SK-N-SH (cell line): ENCODE results near the gene NISCH. TPM values are rescaled to one million over a fixed set of nuclear protein-coding genes. Genes with fewer than 3 reads are reported as not detected.

Experiments used
- CTCF ChIA-PET: fragments of 300-600, 350-600 bp; formaldehyde crosslinking; extraction: SDS; loops from one replicate; lab custom pipeline; 2021; lab: Yijun Ruan, JAX
- POLR2A ChIA-PET: fragments of 350-600 bp; sonication (Branson Sonifier 250); formaldehyde crosslinking; extraction: SDS; loops from one replicate; lab custom pipeline; 2020; ENCODE audit warnings: antibody characterized with exemption, inconsistent platforms; lab: Yijun Ruan, JAX
- DNase-seq: peaks from one replicate; pipeline ENCODE4 v3.0.0; 2012
- H2AFZ ChIP-seq: fragments of 200-600 bp; sonication (generic); 2 replicates; pipeline ENCODE4 v1.8.1; 2016; ENCODE audit warnings: antibody characterized with exemption, mild to moderate bottlenecking, low read depth
- H3F3A ChIP-seq: fragments of 200-600 bp; sonication (generic); replicated peaks from 2 replicates; pipeline ENCODE3; 2016; ENCODE audit warnings: antibody characterized with exemption, mild to moderate bottlenecking; ENCODE audit not compliant: insufficient read depth
- H3K27ac ChIP-seq, 2 experiments: fragments of 200-500 bp in 1 of 2; fragments of 200-600 bp in 1 of 2; sonication (Bioruptor generic) in 1 of 2; sonication (generic), shearing (Covaris generic) in 1 of 2; 2 replicates each; pipeline versions ENCODE4 v1.5.1 to v1.6.1; 2014 to 2016; ENCODE audit warnings: low read depth in 2 of 2, inconsistent platforms in 1 of 2, low read length in 1 of 2, mild to moderate bottlenecking in 1 of 2, mixed read lengths in 1 of 2
- H3K27me3 ChIP-seq: fragments of 200-600 bp; sonication (generic), shearing (Covaris generic); 2 replicates; pipeline ENCODE4 v1.6.1; 2016; ENCODE audit warnings: mixed run types; ENCODE audit not compliant: insufficient read depth
- H3K36me3 ChIP-seq, 2 experiments: fragments of 200-500 bp in 1 of 2; fragments of 200-600 bp in 1 of 2; sonication (Bioruptor generic) in 1 of 2; sonication (generic) in 1 of 2; replicated peaks in 1 of 2; 2 replicates each; pipeline versions ENCODE3 to v1.5.1; 2014 to 2016; ENCODE audit warnings: low read length in 1 of 2, mild to moderate bottlenecking in 1 of 2; ENCODE audit not compliant: insufficient read depth in 2 of 2, control insufficient read depth in 1 of 2
- H3K4me1 ChIP-seq, 2 experiments: fragments of 200-500 bp in 1 of 2; fragments of 200-600 bp in 1 of 2; sonication (Bioruptor generic) in 1 of 2; sonication (generic), shearing (Covaris generic) in 1 of 2; 2 replicates each; pipeline versions ENCODE4 v1.5.1 to v1.6.1; 2014 to 2016; ENCODE audit warnings: low read depth in 1 of 2, low read length in 1 of 2, mixed run types in 1 of 2; ENCODE audit not compliant: insufficient read depth in 2 of 2, control insufficient read depth in 1 of 2
- H3K4me2 ChIP-seq: fragments of 200-600 bp; sonication (generic), shearing (Covaris generic); 2 replicates; pipeline ENCODE4 v1.6.1; 2017; ENCODE audit warnings: mixed run types
- H3K4me3 ChIP-seq, 2 experiments: fragments of 200-500 bp in 1 of 2; fragments of 200-600 bp in 1 of 2; sonication (Bioruptor generic) in 1 of 2; sonication (generic), shearing (Covaris generic) in 1 of 2; 2 replicates each; pipeline versions ENCODE4 v1.5.1 to v1.8.1; 2014 to 2016; ENCODE audit warnings: low read depth in 2 of 2, inconsistent platforms in 1 of 2, low read length in 1 of 2, mild to moderate bottlenecking in 1 of 2, mixed read lengths in 1 of 2, moderate library complexity in 1 of 2
- H3K79me2 ChIP-seq: fragments of 200-600 bp; sonication (generic); 2 replicates; pipeline ENCODE4 v1.8.1; 2017; ENCODE audit warnings: mild to moderate bottlenecking; ENCODE audit not compliant: insufficient read depth
- H3K9ac ChIP-seq: fragments of 200-600 bp; sonication (generic); 2 replicates; pipeline ENCODE4 v1.6.1; 2017; ENCODE audit warnings: mixed run types
- H3K9me2 ChIP-seq: fragments of 200-600 bp; sonication (generic); 2 replicates; pipeline ENCODE4 v1.6.1; 2017; ENCODE audit warnings: mixed run types
- H3K9me3 ChIP-seq: fragments of 200-600 bp; sonication (generic); 2 replicates; pipeline ENCODE4 v1.6.1; 2017; ENCODE audit warnings: mixed run types, mild to moderate bottlenecking, moderate library complexity
- H4K20me1 ChIP-seq: fragments of 200-600 bp; sonication (generic); 2 replicates; pipeline ENCODE4 v1.6.1; 2017; ENCODE audit warnings: mild to moderate bottlenecking, mixed run types; ENCODE audit not compliant: insufficient read depth
- ELF1 ChIP-seq: IDR thresholded peaks from 2 replicates; pipeline ENCODE4 v1.4.0; 2012
- EP300 ChIP-seq, 2 experiments: IDR thresholded peaks; 2 replicates each; pipeline versions ENCODE4 v1.4.0 to v1.6.1; 2012; ENCODE audit warnings: borderline replicate concordance in 1 of 2, low read depth in 1 of 2, low read length in 1 of 2
- EZH2phosphoT487 ChIP-seq: fragments of 200-600 bp; sonication (generic); IDR thresholded peaks from 2 replicates; pipeline ENCODE4 v1.6.1; 2017; ENCODE audit warnings: low read depth, mixed run types, mild to moderate bottlenecking, antibody characterized with exemption, moderate library complexity, borderline replicate concordance
- FOSL2 ChIP-seq: IDR thresholded peaks from 2 replicates; pipeline ENCODE4 v1.4.0; 2012; ENCODE audit warnings: low read depth, mild to moderate bottlenecking, moderate library complexity, borderline replicate concordance
- IRF3 ChIP-seq: fragments of 150-350 bp; IDR thresholded peaks from 2 replicates; pipeline ENCODE4 v1.6.1; 2016; ENCODE audit warnings: mild to moderate bottlenecking, low read depth, low read length
- JUND ChIP-seq: IDR thresholded peaks from 2 replicates; pipeline ENCODE4 v1.4.0; 2012
- MXI1 ChIP-seq: IDR thresholded peaks from 2 replicates; pipeline ENCODE4 v1.6.1; 2012; ENCODE audit warnings: mild to moderate bottlenecking, low read depth, low read length, improper control_type of control experiment
- NRF1 ChIP-seq: IDR thresholded peaks from 2 replicates; pipeline ENCODE4 v1.6.1; 2012; ENCODE audit warnings: low read depth, mild to moderate bottlenecking, low read length
- PBX3 ChIP-seq: IDR thresholded peaks from 2 replicates; pipeline ENCODE4; 2012
- POLR2AphosphoS5 ChIP-seq: IDR thresholded peaks from 2 replicates; pipeline ENCODE4 v1.6.1; 2012; ENCODE audit warnings: low read depth, low read length
- REST ChIP-seq: IDR thresholded peaks from 2 replicates; pipeline ENCODE4 v1.6.1; 2012; ENCODE audit warnings: mild to moderate bottlenecking, low read depth, low read length, moderate library complexity
- RXRA ChIP-seq: IDR thresholded peaks from 2 replicates; pipeline ENCODE4 v1.4.0; 2012; ENCODE audit warnings: low read depth, mild to moderate bottlenecking, borderline replicate concordance
- SIN3A ChIP-seq: IDR thresholded peaks from 2 replicates; pipeline ENCODE4 v1.6.1; 2012; ENCODE audit warnings: low read depth, mild to moderate bottlenecking, low read length, moderate library complexity, borderline replicate concordance
- TAF1 ChIP-seq: IDR thresholded peaks from 2 replicates; pipeline ENCODE4 v1.6.1; 2012; ENCODE audit warnings: low read depth, mild to moderate bottlenecking, low read length, moderate library complexity, borderline replicate concordance
- TCF12 ChIP-seq: IDR thresholded peaks from 2 replicates; pipeline ENCODE4 v1.4.0; 2012
- TEAD4 ChIP-seq: IDR thresholded peaks from 2 replicates; pipeline ENCODE4 v1.4.0; 2012; ENCODE audit warnings: mild to moderate bottlenecking, borderline replicate concordance; ENCODE audit not compliant: insufficient read depth
- USF2 ChIP-seq: fragments of 150-350 bp; IDR thresholded peaks from 2 replicates; pipeline ENCODE4 v1.6.1; 2017; ENCODE audit warnings: antibody characterized with exemption, low read length, low read depth, borderline replicate concordance
- ZBTB33 ChIP-seq: IDR thresholded peaks from 2 replicates; pipeline ENCODE4 v1.4.0; 2012; ENCODE audit warnings: low read depth, borderline replicate concordance
- WGBS: methylation state at CpG from one replicate; pipeline ENCODE4 v1.1.6; 2017; ENCODE audit warnings: low lambda C conversion rate; 5-methylcytosine and 5-hydroxymethylcytosine counted together
- polyA plus RNA-seq, 3 experiments: library from polyadenylated mRNA; depleted of rRNA; stranded (reverse); fragments of >200 nt; gene quantifications; 2 replicates each; pipeline ENCODE4 v1.2.3, GENCODE V29; 2012

Gene NISCH
- polyA plus RNA-seq, 1 of the 3 experiments (the other 2 are of a cell fraction) = 77.5 TPM

GRCh38 chr3:52430416-52430810, 25.0 kb upstream of the NISCH start:
- Histone ChIP-seq H3K4me1 (peaks cover 0 to 7% of the 10 kb centered on the region in 2 experiments; a peak in 1 of 4 replicates), H3K27me3 (no peaks in the 10 kb centered on the region), H2AFZ (no peak overlapping the region), H3K4me3 (no peak overlapping the region), H3K4me2 (no peak overlapping the region), H3K27ac (no peak overlapping the region), H3K36me3 (no peaks in the 10 kb centered on the region), H3K9me3 (no peaks in the 10 kb centered on the region), H3K9ac (no peak overlapping the region), H3K79me2 (no peaks in the 10 kb centered on the region), H3F3A (no peaks in the 10 kb centered on the region), H3K9me2 (no peaks in the 10 kb centered on the region), H4K20me1 (no peaks in the 10 kb centered on the region)
- no peak for DNase-seq
- CTCF ChIA-PET = interaction anchor here (3.5 to 28.4 kb wide), 2 partner anchors 17 to 18 kb away, joined by 16 to 578 read pairs; partner anchors contain the start of genes NISCH, SEMA3G and TNNC1
- TF ChIP-seq TEAD4 (no peak), RXRA (no peak), IRF3 (no peak), REST (no peak), EP300 (IDR thresholded peaks at IDR 0.05; ENCODE audit: borderline replicate concordance in 1 of 2, low read depth in 1 of 2, low read length in 1 of 2) (no peak), MXI1 (no peak), SIN3A (no peak), EZH2phosphoT487 (no peak), POLR2AphosphoS5 (no peak), ELF1 (no peak)
- POLR2A ChIA-PET = no interaction called here
- WGBS = 86% methylated on average over 9 of the region's 9 CpGs

GRCh38 chr3:52431459-52432223, 23.8 kb upstream of the NISCH start:
- Histone ChIP-seq H3F3A (no peaks in the 10 kb centered on the region), H3K4me3 (no peak overlapping the region), H3K36me3 (no peaks in the 10 kb centered on the region), H3K27me3 (no peaks in the 10 kb centered on the region), H3K9ac (no peak overlapping the region), H3K9me2 (no peaks in the 10 kb centered on the region), H3K4me2 (no peak overlapping the region), H4K20me1 (no peaks in the 10 kb centered on the region), H3K27ac (no peak overlapping the region), H3K4me1 (peaks cover 0 to 7% of the 10 kb centered on the region in 2 experiments; a peak in 1 of 4 replicates), H3K79me2 (no peaks in the 10 kb centered on the region), H3K9me3 (no peaks in the 10 kb centered on the region), H2AFZ (no peak overlapping the region)
- ChIA-PET POLR2A (no interaction called here), CTCF (interaction anchor here (3.5 to 28.4 kb wide), 2 partner anchors 17 to 18 kb away, joined by 16 to 578 read pairs; partner anchors contain the start of genes NISCH, SEMA3G and TNNC1)
- 81% methylated on average over 8 of the region's 10 CpGs for WGBS
- no peak for DNase-seq
- no peak for TF ChIP-seq FOSL2
- no peak for TF ChIP-seq USF2
- TF ChIP-seq PBX3 = no peak
- TF ChIP-seq NRF1 = no peak
- no peak for TF ChIP-seq ZBTB33
- no peak for TF ChIP-seq JUND
- TF ChIP-seq TCF12 = no peak
- TF ChIP-seq TAF1 = no peak
